ENCODE data around the gene SYNE1.

The SYNE1 gene

DNA sequence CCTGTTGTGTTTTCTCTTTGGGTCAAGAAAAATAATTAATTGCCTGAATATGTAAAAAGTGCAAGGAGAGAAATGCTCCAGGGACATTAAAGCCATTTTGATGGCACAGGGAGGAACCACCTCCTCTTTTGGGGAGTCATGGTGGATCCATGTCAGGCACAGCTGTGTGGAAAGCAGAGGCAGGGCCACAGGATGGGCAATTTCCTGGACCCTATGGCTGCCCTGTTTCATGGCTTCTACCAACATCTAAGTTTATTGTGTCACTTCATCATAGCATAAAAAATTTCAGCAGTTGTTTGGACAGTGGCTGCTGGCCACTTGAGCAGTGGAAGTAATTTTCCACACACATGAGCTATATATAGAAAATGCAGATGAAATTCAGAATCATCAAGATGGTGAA lies 238.2 kb downstream of the SYNE1 start:
- Histone ChIP-seq H3K18ac (ENCODE audit: low read length) (peak overlapping the region; percentile 40), H3K27me3 (ENCODE audit: insufficient read depth, low read length, poor library complexity) (no peaks in the 10 kb centered on the region), H4K8ac (ENCODE audit: low read depth, low read length) (no peak overlapping the region), H2BK15ac (replicated peaks; ENCODE audit: low read depth) (no peak overlapping the region), H3K27ac (ENCODE audit: low read depth, low read length) (no peak overlapping the region), H2AK5ac (ENCODE audit: low read length) (no peak overlapping the region), H2BK120ac (ENCODE audit: low read depth, low read length) (no peak overlapping the region), H3K4me2 (ENCODE audit: low read length) (no peak overlapping the region), H3K4me1 (ENCODE audit: control insufficient read depth, low read depth, low read length) (peaks cover 2% of the 10 kb centered on the region), H3K79me1 (ENCODE audit: low read length) (no peaks in the 10 kb centered on the region), H4K5ac (ENCODE audit: low read length) (no peak overlapping the region), H3K4ac (ENCODE audit: low read depth, low read length) (no peak overlapping the region), H2BK5ac (ENCODE audit: low read length) (no peak overlapping the region), H3K79me2 (ENCODE audit: control insufficient read depth, insufficient read depth, low read length) (no peaks in the 10 kb centered on the region), H3K36me3 (ENCODE audit: control insufficient read depth, insufficient read depth, low read length) (no peaks in the 10 kb centered on the region), H3K56ac (ENCODE audit: low read length) (no peak overlapping the region), H3K23ac (ENCODE audit: low read length) (no peak overlapping the region), H3K4me3 (ENCODE audit: low read length) (no peak overlapping the region), H3K9ac (ENCODE audit: low read length) (no peak overlapping the region)
- no peak for DNase-seq

DNA sequence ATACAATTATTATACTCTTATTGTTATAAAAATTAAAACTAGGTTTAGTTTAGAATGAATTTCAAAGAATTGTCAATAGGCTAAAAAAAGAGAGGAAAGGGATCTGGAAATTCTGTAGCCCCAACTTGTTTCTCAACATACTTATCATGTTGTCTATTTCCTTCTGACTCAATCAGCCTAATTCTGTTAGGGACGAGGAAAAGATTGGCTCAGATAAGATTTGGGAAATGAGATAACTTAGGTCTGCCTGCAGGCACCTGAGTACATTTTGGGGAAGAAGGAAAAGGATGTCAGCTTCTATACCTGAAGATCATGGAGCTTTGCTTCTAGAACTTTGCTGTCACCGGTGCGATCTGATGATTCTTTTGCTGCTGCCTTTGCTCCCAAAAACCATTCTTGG lies 238.8 kb downstream of the SYNE1 start:
- Histone ChIP-seq H2AK5ac (ENCODE audit: low read length) (no peak overlapping the region), H3K9ac (ENCODE audit: low read length) (no peak overlapping the region), H4K8ac (ENCODE audit: low read depth, low read length) (no peak overlapping the region), H3K27me3 (ENCODE audit: insufficient read depth, low read length, poor library complexity) (no peaks in the 10 kb centered on the region), H3K4me3 (ENCODE audit: low read length) (no peak overlapping the region), H3K79me2 (ENCODE audit: control insufficient read depth, insufficient read depth, low read length) (no peaks in the 10 kb centered on the region), H3K56ac (ENCODE audit: low read length) (no peak overlapping the region), H4K5ac (ENCODE audit: low read length) (no peak overlapping the region), H3K36me3 (ENCODE audit: control insufficient read depth, insufficient read depth, low read length) (no peaks in the 10 kb centered on the region), H3K79me1 (ENCODE audit: low read length) (no peaks in the 10 kb centered on the region), H2BK5ac (ENCODE audit: low read length) (no peak overlapping the region), H3K4me2 (ENCODE audit: low read length) (no peak overlapping the region), H2BK120ac (ENCODE audit: low read depth, low read length) (no peak overlapping the region), H3K4ac (ENCODE audit: low read depth, low read length) (no peak overlapping the region), H3K18ac (ENCODE audit: low read length) (no peak overlapping the region), H3K23ac (ENCODE audit: low read length) (no peak overlapping the region), H2BK15ac (replicated peaks; ENCODE audit: low read depth) (no peak overlapping the region), H3K27ac (ENCODE audit: low read depth, low read length) (no peak overlapping the region), H3K4me1 (ENCODE audit: control insufficient read depth, low read depth, low read length) (peaks cover 2% of the 10 kb centered on the region)
- no CpG with 5 or more reads among the region's 3 CpGs for WGBS (ENCODE audit: extremely low coverage, insufficient coverage, low lambda C conversion rate)
- peak; percentile 62 for DNase-seq

DNA sequence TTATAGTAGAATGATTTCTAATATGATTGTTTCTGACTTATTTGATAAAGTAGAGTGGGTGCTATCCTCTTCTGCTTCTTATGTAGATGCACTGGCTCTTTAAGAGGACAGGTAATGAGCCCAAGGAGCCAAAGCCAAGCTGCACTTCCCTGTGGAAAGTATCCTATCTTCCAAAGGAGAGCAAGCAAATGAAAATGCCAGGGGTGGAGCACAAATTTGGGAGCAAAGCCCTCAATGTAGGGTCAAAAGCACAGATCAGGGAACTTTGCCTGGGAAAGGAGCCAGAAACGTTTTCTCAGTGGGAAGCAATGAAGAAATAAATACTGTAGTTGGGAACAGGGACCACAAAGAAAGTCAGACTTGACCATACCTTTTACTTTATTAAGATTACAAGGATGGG lies 242.9 kb downstream of the SYNE1 start:
- no peak overlapping the region for H3K27ac ChIP-seq (ENCODE audit: low read depth, low read length)
- H4K8ac ChIP-seq (ENCODE audit: low read depth, low read length), result no peak overlapping the region
- no peak overlapping the region for H3K4ac ChIP-seq (ENCODE audit: low read depth, low read length)
- H3K23ac ChIP-seq (ENCODE audit: low read length), result no peak overlapping the region
- no peak overlapping the region for H3K4me3 ChIP-seq (ENCODE audit: low read length)
- H3K9ac ChIP-seq (ENCODE audit: low read length), result no peak overlapping the region
- no peaks in the 10 kb centered on the region for H3K79me1 ChIP-seq (ENCODE audit: low read length)
- no peak overlapping the region for H2AK5ac ChIP-seq (ENCODE audit: low read length)
- no peaks in the 10 kb centered on the region for H3K79me2 ChIP-seq (ENCODE audit: control insufficient read depth, insufficient read depth, low read length)
- no peak overlapping the region for H2BK5ac ChIP-seq (ENCODE audit: low read length)
- WGBS (ENCODE audit: extremely low coverage, insufficient coverage, low lambda C conversion rate), result no CpG with 5 or more reads among the region's 1 CpG
- no peaks in the 10 kb centered on the region for H3K36me3 ChIP-seq (ENCODE audit: control insufficient read depth, insufficient read depth, low read length)
- no peak overlapping the region for H3K4me2 ChIP-seq (ENCODE audit: low read length)
- H4K5ac ChIP-seq (ENCODE audit: low read length), result no peak overlapping the region
- no peak overlapping the region for H3K56ac ChIP-seq (ENCODE audit: low read length)
- no peak for DNase-seq
- no peaks in the 10 kb centered on the region for H3K27me3 ChIP-seq (ENCODE audit: insufficient read depth, low read length, poor library complexity)
- no peaks in the 10 kb centered on the region for H3K4me1 ChIP-seq (ENCODE audit: control insufficient read depth, low read depth, low read length)
- H2BK15ac ChIP-seq (replicated peaks; ENCODE audit: low read depth), result no peak overlapping the region
- H3K18ac ChIP-seq (ENCODE audit: low read length), result no peak overlapping the region
- no peak overlapping the region for H2BK120ac ChIP-seq (ENCODE audit: low read depth, low read length)

DNA sequence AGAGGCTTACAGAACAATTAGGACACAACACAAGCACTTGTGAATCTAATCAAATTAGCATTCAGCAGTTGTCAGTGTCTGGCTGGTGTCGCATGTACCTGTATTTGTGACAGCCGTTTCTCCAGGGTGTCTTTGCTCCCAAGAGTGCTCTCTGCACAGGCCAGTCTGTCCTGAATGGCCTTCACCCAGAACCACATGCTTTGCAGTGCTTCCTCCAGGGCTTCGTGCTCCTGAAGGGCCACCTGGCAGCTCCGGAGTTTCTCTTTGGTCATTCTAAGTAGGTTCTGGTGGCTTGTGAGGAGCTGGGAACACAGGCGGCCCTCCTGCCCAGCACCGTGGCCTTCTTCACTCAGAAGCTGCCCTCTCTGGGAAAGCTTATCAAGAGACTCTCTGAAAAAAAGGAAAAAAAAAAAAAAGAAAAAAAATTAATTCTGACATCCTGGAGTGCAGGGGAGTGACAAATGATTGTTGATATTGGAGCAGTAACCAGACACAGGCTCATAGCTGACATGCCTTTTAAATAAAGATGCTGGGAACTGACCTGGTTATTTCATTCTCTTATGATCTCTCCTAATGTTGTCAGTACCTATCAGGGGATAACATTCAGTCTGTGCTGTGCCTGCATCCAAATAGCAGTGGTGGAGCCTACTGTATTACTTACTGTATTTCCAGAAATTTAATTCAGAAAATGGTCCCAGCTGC lies 245.8 kb downstream of the SYNE1 start:
- Histone ChIP-seq H3K9ac (ENCODE audit: low read length) (no peak overlapping the region), H4K5ac (ENCODE audit: low read length) (no peak overlapping the region), H2BK15ac (replicated peaks; ENCODE audit: low read depth) (no peak overlapping the region), H2AK5ac (ENCODE audit: low read length) (no peak overlapping the region), H3K4me2 (ENCODE audit: low read length) (no peak overlapping the region), H3K27me3 (ENCODE audit: insufficient read depth, low read length, poor library complexity) (no peaks in the 10 kb centered on the region), H3K27ac (ENCODE audit: low read depth, low read length) (no peak overlapping the region), H3K4me3 (ENCODE audit: low read length) (no peak overlapping the region), H3K79me2 (ENCODE audit: control insufficient read depth, insufficient read depth, low read length) (no peaks in the 10 kb centered on the region), H3K18ac (ENCODE audit: low read length) (no peak overlapping the region), H3K4me1 (ENCODE audit: control insufficient read depth, low read depth, low read length) (no peaks in the 10 kb centered on the region), H2BK120ac (ENCODE audit: low read depth, low read length) (no peak overlapping the region), H3K4ac (ENCODE audit: low read depth, low read length) (no peak overlapping the region), H4K8ac (ENCODE audit: low read depth, low read length) (no peak overlapping the region), H3K79me1 (ENCODE audit: low read length) (no peaks in the 10 kb centered on the region), H3K23ac (ENCODE audit: low read length) (no peak overlapping the region), H3K36me3 (ENCODE audit: control insufficient read depth, insufficient read depth, low read length) (no peaks in the 10 kb centered on the region), H3K56ac (ENCODE audit: low read length) (no peak overlapping the region), H2BK5ac (ENCODE audit: low read length) (no peak overlapping the region)
- no peak for DNase-seq
- no CpG with 5 or more reads among the region's 6 CpGs for WGBS (ENCODE audit: extremely low coverage, insufficient coverage, low lambda C conversion rate)

DNA sequence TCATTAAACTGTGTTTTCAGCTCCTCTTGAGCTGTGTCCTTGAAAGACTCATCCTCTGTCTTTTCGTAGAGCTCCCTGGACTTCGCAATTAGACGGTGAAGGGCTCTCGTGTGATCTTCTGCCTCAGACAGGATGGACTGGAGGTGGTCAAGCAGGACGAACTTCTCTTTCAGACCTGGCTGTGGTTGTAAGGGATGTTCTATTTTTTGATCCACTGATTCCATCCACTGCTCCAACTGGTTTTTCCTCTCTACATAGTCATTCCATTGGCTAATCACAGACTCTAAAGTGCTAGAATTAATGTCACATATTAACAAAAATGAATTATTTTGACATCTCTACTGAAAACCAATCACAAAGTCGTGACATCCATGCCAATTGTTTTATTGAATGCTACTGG lies 250.1 kb downstream of the SYNE1 start:
- Histone ChIP-seq H3K27ac (ENCODE audit: low read depth, low read length) (no peak overlapping the region), H3K4me1 (ENCODE audit: control insufficient read depth, low read depth, low read length) (no peaks in the 10 kb centered on the region), H2BK120ac (ENCODE audit: low read depth, low read length) (no peak overlapping the region), H2BK5ac (ENCODE audit: low read length) (no peak overlapping the region), H3K27me3 (ENCODE audit: insufficient read depth, low read length, poor library complexity) (no peaks in the 10 kb centered on the region), H2BK15ac (replicated peaks; ENCODE audit: low read depth) (no peak overlapping the region), H3K79me1 (ENCODE audit: low read length) (no peaks in the 10 kb centered on the region), H2AK5ac (ENCODE audit: low read length) (no peak overlapping the region), H3K23ac (ENCODE audit: low read length) (no peak overlapping the region), H3K36me3 (ENCODE audit: control insufficient read depth, insufficient read depth, low read length) (no peaks in the 10 kb centered on the region), H3K4ac (ENCODE audit: low read depth, low read length) (no peak overlapping the region), H3K9ac (ENCODE audit: low read length) (no peak overlapping the region), H4K8ac (ENCODE audit: low read depth, low read length) (no peak overlapping the region), H3K4me3 (ENCODE audit: low read length) (no peak overlapping the region), H3K79me2 (ENCODE audit: control insufficient read depth, insufficient read depth, low read length) (no peaks in the 10 kb centered on the region), H3K4me2 (ENCODE audit: low read length) (no peak overlapping the region), H3K18ac (ENCODE audit: low read length) (no peak overlapping the region), H4K5ac (ENCODE audit: low read length) (no peak overlapping the region), H3K56ac (ENCODE audit: low read length) (no peak overlapping the region)
- no CpG with 5 or more reads among the region's 6 CpGs for WGBS (ENCODE audit: extremely low coverage, insufficient coverage, low lambda C conversion rate)
- no peak for DNase-seq

DNA sequence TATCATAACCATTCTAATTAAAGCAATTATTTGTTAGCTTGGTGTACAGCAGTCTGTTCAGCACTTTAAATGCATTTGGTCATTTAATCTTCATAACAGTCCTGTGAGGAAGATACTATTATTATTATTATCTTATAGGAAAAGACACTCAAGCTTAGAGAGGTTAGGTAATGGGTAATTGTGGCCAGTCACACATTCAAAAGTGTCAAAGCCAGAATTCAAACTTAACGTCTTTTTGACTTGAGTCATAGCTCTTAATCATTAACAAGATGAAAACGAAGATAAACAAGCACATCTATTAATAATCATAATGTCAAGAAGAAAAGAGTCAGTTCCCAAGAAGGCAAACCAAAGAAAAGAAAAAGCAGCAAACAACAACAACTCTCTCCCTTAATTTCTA lies 251.0 kb downstream of the SYNE1 start:
- Histone ChIP-seq H3K79me2 (ENCODE audit: control insufficient read depth, insufficient read depth, low read length) (no peaks in the 10 kb centered on the region), H3K18ac (ENCODE audit: low read length) (no peak overlapping the region), H2BK120ac (ENCODE audit: low read depth, low read length) (no peak overlapping the region), H3K4me1 (ENCODE audit: control insufficient read depth, low read depth, low read length) (no peaks in the 10 kb centered on the region), H2BK15ac (replicated peaks; ENCODE audit: low read depth) (no peak overlapping the region), H3K4me3 (ENCODE audit: low read length) (no peak overlapping the region), H3K27ac (ENCODE audit: low read depth, low read length) (no peak overlapping the region), H3K27me3 (ENCODE audit: insufficient read depth, low read length, poor library complexity) (no peaks in the 10 kb centered on the region), H3K23ac (ENCODE audit: low read length) (no peak overlapping the region), H2AK5ac (ENCODE audit: low read length) (no peak overlapping the region), H4K8ac (ENCODE audit: low read depth, low read length) (no peak overlapping the region), H3K36me3 (ENCODE audit: control insufficient read depth, insufficient read depth, low read length) (no peaks in the 10 kb centered on the region), H4K5ac (ENCODE audit: low read length) (no peak overlapping the region), H3K4me2 (ENCODE audit: low read length) (no peak overlapping the region), H2BK5ac (ENCODE audit: low read length) (no peak overlapping the region), H3K79me1 (ENCODE audit: low read length) (no peaks in the 10 kb centered on the region), H3K4ac (ENCODE audit: low read depth, low read length) (no peak overlapping the region), H3K9ac (ENCODE audit: low read length) (no peak overlapping the region), H3K56ac (ENCODE audit: low read length) (no peak overlapping the region)
- no CpG with 5 or more reads among the region's 2 CpGs for WGBS (ENCODE audit: extremely low coverage, insufficient coverage, low lambda C conversion rate)
- no peak for DNase-seq
